K562 (cell line): Measurements from ENCODE around the gene SMOC2.

Source experiments
- CBX1 ChIP-seq: sonication (generic); IDR thresholded peaks from 2 replicates; pipeline ENCODE4 v1.6.1; 2016; ENCODE audit warnings: antibody characterized with exemption, low read depth, mild to moderate bottlenecking
- CTCF ChIP-seq, 3 experiments: IDR thresholded peaks in 2 of 3; conservative IDR thresholded peaks in 1 of 3; 2 replicates each; pipeline ENCODE4 v1.5.1; 2011 to 2012; ENCODE audit warnings: low read length in 3 of 3, mild to moderate bottlenecking in 3 of 3, control low read depth in 2 of 3, improper control_type of control experiment in 1 of 3, inconsistent platforms in 1 of 3, low read depth in 1 of 3, mixed read lengths in 1 of 3, moderate library complexity in 1 of 3; ENCODE audit not compliant: insufficient read depth in 2 of 3
- MAZ ChIP-seq, 2 experiments: fragments of 450-650 bp in 1 of 2; sonication (generic) in 1 of 2; formaldehyde crosslinking; IDR thresholded peaks in 1 of 2; conservative IDR thresholded peaks in 1 of 2; 2 replicates each; pipeline versions ENCODE4 v1.4.0 to v1.5.0; 2020; ENCODE audit warnings: mild to moderate bottlenecking in 1 of 2, missing genetic modification reagents in 1 of 2
- MYC ChIP-seq, 2 experiments: fragments of 250-450 bp in 1 of 2; sonication (Bioruptor Pico) in 1 of 2; IDR thresholded peaks; 2 replicates each; pipeline versions ENCODE4 v1.5.1 to v1.6.1; 2012 to 2021; ENCODE audit warnings: low read depth in 2 of 2, borderline replicate concordance in 1 of 2, improper control_type of control experiment in 1 of 2, low read length in 1 of 2, mild to moderate bottlenecking in 1 of 2, moderate library complexity in 1 of 2
- RAD21 ChIP-seq, 2 experiments: fragments of 250-450 bp in 1 of 2; fragments of 450-650 bp in 1 of 2; sonication (Bioruptor Pico) in 1 of 2; formaldehyde crosslinking in 1 of 2; IDR thresholded peaks in 1 of 2; conservative IDR thresholded peaks in 1 of 2; 2 replicates each; pipeline versions ENCODE4 v1.4.0 to v1.8.0; 2020 to 2022; ENCODE audit warnings: mild to moderate bottlenecking in 2 of 2, moderate library complexity in 1 of 2
- RB1 ChIP-seq: fragments of 450-650 bp; IDR thresholded peaks from 2 replicates; pipeline ENCODE4 v1.6.1; 2017; ENCODE audit warnings: low read depth, mild to moderate bottlenecking

- TF ChIP-seq MYC (IDR thresholded peaks at IDR 0.05; ENCODE audit: low read depth, low read length) (no peak), MYC (CRISPR knock-in tag; IDR thresholded peaks at IDR 0.05; ENCODE audit: borderline replicate concordance, low read depth) (no peak), RB1 (no peak), MAZ (CRISPR knock-in tag; conservative IDR thresholded peaks at IDR 0.05 in 1 of 2, IDR thresholded peaks at IDR 0.05 in 1 of 2) (no peak), CTCF (IDR thresholded peaks at IDR 0.05 in 2 of 3, conservative IDR thresholded peaks at IDR 0.05 in 1 of 3; ENCODE audit: insufficient read depth in 2 of 3, low read depth in 1 of 3, low read length in 3 of 3) (no peak), RAD21 (CRISPR knock-in tag; conservative IDR thresholded peaks at IDR 0.05 in 1 of 2, IDR thresholded peaks at IDR 0.05 in 1 of 2) (no peak), CBX1 (no peak)
Measured at GRCh38 chr6:168597471-168597875, 156.5 kb downstream of the SMOC2 start.
